Measurements from ENCODE around the gene CEBPZOS.

CEBPZOS gene

DNA sequence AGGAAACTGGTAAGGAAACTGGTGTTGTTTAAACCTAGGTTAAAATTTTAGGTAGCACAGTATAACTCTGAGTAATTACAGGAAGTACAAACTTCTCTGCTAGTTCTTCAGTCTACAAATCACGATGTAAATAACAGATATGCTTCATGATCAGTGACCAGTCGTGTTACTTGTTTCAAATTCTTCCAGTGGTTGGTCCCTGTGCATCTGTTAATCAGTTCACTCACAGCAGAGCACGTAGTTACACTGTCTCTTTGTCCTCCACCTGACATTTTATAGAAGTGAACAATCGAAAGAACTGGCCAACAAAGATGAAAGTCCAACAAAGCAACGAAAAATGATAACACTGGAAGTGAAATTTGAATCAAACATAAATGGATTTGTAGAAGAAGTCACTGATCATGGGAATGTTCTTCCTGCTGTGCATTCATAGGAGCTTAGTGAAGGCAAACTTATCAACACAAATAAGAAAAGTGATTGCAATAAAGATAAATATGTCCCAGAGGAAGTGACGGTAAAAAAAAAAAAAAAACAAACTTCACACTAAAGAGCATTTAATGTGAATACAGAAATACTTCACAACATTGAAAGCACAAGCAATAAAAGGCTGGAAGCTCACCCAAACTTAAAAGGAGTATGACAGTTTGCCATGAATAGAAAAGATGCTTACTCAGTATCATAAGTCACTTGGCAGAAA lies 46.5 kb upstream of the CEBPZOS start:
- no peak for ATAC-seq
- no peak for TF ChIP-seq TCF4 (CRISPR knock-in tag; IDR thresholded peaks at IDR 0.05; ENCODE audit: borderline replicate concordance)

- TF ChIP-seq GLIS3 (CRISPR knock-in tag; IDR thresholded peaks at IDR 0.05) (no peak), BACH2 (CRISPR knock-in tag; IDR thresholded peaks at IDR 0.05; ENCODE audit: borderline replicate concordance) (no peak), PPARA (CRISPR knock-in tag; IDR thresholded peaks at IDR 0.05; ENCODE audit: borderline replicate concordance) (no peak), ISL1 (CRISPR knock-in tag; IDR thresholded peaks at IDR 0.05) (no peak), CSDC2 (CRISPR knock-in tag; IDR thresholded peaks at IDR 0.05) (no peak), OSR1 (CRISPR knock-in tag; IDR thresholded peaks at IDR 0.05) (no peak), RARB (CRISPR knock-in tag; IDR thresholded peaks at IDR 0.05) (no peak)
Observed at GRCh38 chr2:37153224-37153623, 43.1 kb upstream of the CEBPZOS start.

GRCh38 chr2:37154785-37155184 lies 41.5 kb upstream of the CEBPZOS start:
- ATAC-seq, result no peak
- TF ChIP-seq SNAI2 (CRISPR knock-in tag; IDR thresholded peaks at IDR 0.05) (no peak), ZFP3 (CRISPR knock-in tag; IDR thresholded peaks at IDR 0.05) (no peak), ZNF8 (CRISPR knock-in tag; IDR thresholded peaks at IDR 0.05) (no peak), ARNTL (CRISPR knock-in tag; IDR thresholded peaks at IDR 0.05; ENCODE audit: borderline replicate concordance, low read depth) (no peak), PPARA (CRISPR knock-in tag; IDR thresholded peaks at IDR 0.05; ENCODE audit: borderline replicate concordance) (no peak), ZC3H10 (CRISPR knock-in tag; IDR thresholded peaks at IDR 0.05) (no peak), TSHZ2 (CRISPR knock-in tag; IDR thresholded peaks at IDR 0.05) (no peak), OSR1 (CRISPR knock-in tag; IDR thresholded peaks at IDR 0.05) (no peak), GLIS3 (CRISPR knock-in tag; IDR thresholded peaks at IDR 0.05) (no peak), ZNF565 (CRISPR knock-in tag; conservative IDR thresholded peaks at IDR 0.05; ENCODE audit: low read depth) (no peak)
- TF ChIP-seq, protein P1, sequence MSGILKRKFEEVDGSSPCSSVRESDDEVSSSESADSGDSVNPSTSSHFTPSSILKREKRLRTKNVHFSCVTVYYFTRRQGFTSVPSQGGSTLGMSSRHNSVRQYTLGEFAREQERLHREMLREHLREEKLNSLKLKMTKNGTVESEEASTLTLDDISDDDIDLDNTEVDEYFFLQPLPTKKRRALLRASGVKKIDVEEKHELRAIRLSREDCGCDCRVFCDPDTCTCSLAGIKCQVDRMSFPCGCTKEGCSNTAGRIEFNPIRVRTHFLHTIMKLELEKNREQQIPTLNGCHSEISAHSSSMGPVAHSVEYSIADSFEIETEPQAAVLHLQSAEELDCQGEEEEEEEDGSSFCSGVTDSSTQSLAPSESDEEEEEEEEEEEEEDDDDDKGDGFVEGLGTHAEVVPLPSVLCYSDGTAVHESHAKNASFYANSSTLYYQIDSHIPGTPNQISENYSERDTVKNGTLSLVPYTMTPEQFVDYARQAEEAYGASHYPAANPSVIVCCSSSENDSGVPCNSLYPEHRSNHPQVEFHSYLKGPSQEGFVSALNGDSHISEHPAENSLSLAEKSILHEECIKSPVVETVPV (CRISPR knock-in tag; IDR thresholded peaks at IDR 0.05), result no peak

More at GRCh38 chr2:37153224-37153623, 43.1 kb upstream of the CEBPZOS start:
- no peak for ATAC-seq

GRCh38 chr2:37156071-37156856 lies 40.0 kb upstream of the CEBPZOS start:
- peak; percentile 70 for ATAC-seq
- TF ChIP-seq RARB (CRISPR knock-in tag; IDR thresholded peaks at IDR 0.05), result no peak
- TF ChIP-seq GLIS3 (CRISPR knock-in tag; IDR thresholded peaks at IDR 0.05), result no peak
- no peak for TF ChIP-seq ZNF8 (CRISPR knock-in tag; IDR thresholded peaks at IDR 0.05)
- TF ChIP-seq, protein P1 (CRISPR knock-in tag; IDR thresholded peaks at IDR 0.05), result 0 out of 2 replicates have a peak, but pooled peaks have one; percentile 34
- TF ChIP-seq OSR1 (CRISPR knock-in tag; IDR thresholded peaks at IDR 0.05), result no peak
- TF ChIP-seq ZNF70 (CRISPR knock-in tag; IDR thresholded peaks at IDR 0.05), result no peak

DNA sequence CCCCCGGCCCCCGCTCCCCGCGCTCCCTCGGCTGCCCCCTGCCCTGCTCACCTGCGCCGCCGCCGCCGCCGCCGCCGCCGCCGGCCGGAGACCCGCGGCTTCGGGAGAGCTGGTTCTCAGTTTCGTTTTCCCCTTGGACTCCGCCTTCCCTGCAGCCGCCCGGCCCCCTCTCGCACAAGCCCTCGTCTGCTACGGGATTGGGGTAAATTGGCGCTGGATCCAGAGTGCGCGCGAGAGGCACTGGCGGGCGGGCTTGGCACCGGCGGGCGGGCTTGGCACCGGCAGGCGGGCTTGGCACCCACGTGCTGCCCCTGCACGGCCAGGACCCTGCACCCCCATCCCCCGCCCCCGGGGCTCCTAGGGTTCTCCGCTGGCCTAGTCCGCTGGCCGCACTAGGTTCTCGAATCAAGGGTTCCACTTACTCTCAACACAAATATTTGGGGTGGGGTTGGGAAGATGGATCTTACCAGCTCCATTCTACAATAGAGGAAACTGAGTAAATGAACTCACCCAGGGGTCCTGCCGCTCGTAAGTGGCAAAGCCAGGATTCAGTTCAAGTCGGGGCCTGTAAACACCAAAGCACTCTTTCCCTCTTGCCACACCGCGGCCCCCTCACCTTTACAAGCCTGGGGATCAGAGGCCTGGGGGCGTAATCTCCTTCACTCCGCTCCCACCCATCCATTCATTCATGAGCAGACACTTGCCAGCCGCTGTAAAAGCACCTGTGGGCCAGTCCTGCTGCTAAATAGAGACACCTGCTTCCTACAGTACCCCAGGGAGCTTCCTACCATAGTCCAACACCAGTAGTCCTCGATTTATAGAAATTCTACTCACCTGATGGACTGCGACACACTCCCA lies 39.2 kb upstream of the CEBPZOS start, which contains the start of gene EIF2AK2:
EIF2AK2 (minus strand) TSS at position 124 of the 858 bp plus-strand sequence. CDS start 9,174 bp downstream, outside the sequence.
- peak; percentile 96 for ATAC-seq
- 0 out of 2 replicates have a peak, but pooled peaks have one; percentile 34 for TF ChIP-seq TSHZ2 (CRISPR knock-in tag; IDR thresholded peaks at IDR 0.05)
- 0 out of 2 replicates have a peak, but pooled peaks have one; percentile 41 for TF ChIP-seq PATZ1 (CRISPR knock-in tag; IDR thresholded peaks at IDR 0.05; ENCODE audit: borderline replicate concordance)
- TF ChIP-seq GLIS3 (CRISPR knock-in tag; IDR thresholded peaks at IDR 0.05), result no peak
- TF ChIP-seq ZNF70 (CRISPR knock-in tag; IDR thresholded peaks at IDR 0.05), result no peak
- 0 out of 2 replicates have a peak, but pooled peaks have one; percentile 17 for TF ChIP-seq ISL1 (CRISPR knock-in tag; IDR thresholded peaks at IDR 0.05)
- 0 out of 2 replicates have a peak, but pooled peaks have one; percentile 37 for TF ChIP-seq SNAI2 (CRISPR knock-in tag; IDR thresholded peaks at IDR 0.05)
- TF ChIP-seq TOX (CRISPR knock-in tag; IDR thresholded peaks at IDR 0.05; ENCODE audit: borderline replicate concordance), result no peak
- TF ChIP-seq ZFP3 (CRISPR knock-in tag; IDR thresholded peaks at IDR 0.05), result 0 out of 2 replicates have a peak, but pooled peaks have one; percentile 60

Data from SK-N-SH treated with all-trans-retinoic acid at 6 μM for 48 hours (cell line).